HepG2 (cell line): ENCODE measurements around the gene CELSR2. TPM values are rescaled to one million over a fixed set of nuclear protein-coding genes. Genes with fewer than 3 reads are reported as not detected.

Experiments
- ATAC-seq: fragments of 200-7000 bp; cut with Tn5 transposase; 3 replicates; pipeline ENCODE4 v1.9.1; 2020; ENCODE audit warnings: mild to moderate bottlenecking, moderate library complexity
- BruUV-seq: library from RNA; stranded (reverse); fragments of 400-500 nt; replicated peaks from 2 replicates; lab custom pipeline; 2021; lab: Mats Ljungman, UMichigan
- CTCF ChIA-PET: fragments of 300-600 bp; formaldehyde crosslinking; extraction: SDS; loops from one replicate; lab custom pipeline; 2021; ENCODE audit warnings: low total read pairs, inconsistent platforms, low intra/inter-chr PET ratio; lab: Yijun Ruan, JAX
- POLR2A ChIA-PET: fragments of 350-600 bp; sonication (Branson Sonifier 250); formaldehyde crosslinking; loops from one replicate; lab custom pipeline; 2020; ENCODE audit warnings: antibody characterized with exemption, inconsistent platforms; lab: Yijun Ruan, JAX
- DNase-seq: peaks from one replicate; pipeline ENCODE4 v3.0.0-alpha.2; 2015; ENCODE audit warnings: low spot score
- FAIRE-seq: peaks from 3 replicates; lab custom pipeline; 2011; peaks lifted over from hg19 to GRCh38; lab: Jason Lieb, UNC
- H2AFZ ChIP-seq: one replicate; pipeline ENCODE4 v1.6.1; 2011; ENCODE audit warnings: low read length, inconsistent platforms
- H3K27ac ChIP-seq: fragments of 300-600 bp; 3 replicates; pipeline ENCODE4 v1.8.0; 2011; ENCODE audit warnings: mixed run types, mild to moderate bottlenecking, mixed read lengths, low read length, inconsistent platforms; ENCODE audit not compliant: insufficient read depth; ENCODE audit errors: extremely low read length
- H3K27me3 ChIP-seq, 2 experiments: fragments of 200-600 bp in 1 of 2; 2 replicates in 1 of 2; 3 replicates in 1 of 2; pipeline versions ENCODE4 v1.6.0 to v1.8.0; 2011; ENCODE audit warnings: low read length in 2 of 2, mild to moderate bottlenecking in 2 of 2, moderate library complexity in 2 of 2, inconsistent platforms in 1 of 2; ENCODE audit not compliant: insufficient read depth in 2 of 2, control insufficient read depth in 1 of 2
- H3K36me3 ChIP-seq, 2 experiments: fragments of 200-600 bp in 1 of 2; replicated peaks in 1 of 2; 2 replicates in 1 of 2; 3 replicates in 1 of 2; pipeline versions ENCODE4 v1.5.1 to v1.8.0; 2011; ENCODE audit warnings: low read length in 2 of 2, inconsistent platforms in 1 of 2; ENCODE audit not compliant: insufficient read depth in 2 of 2, control insufficient read depth in 1 of 2
- H3K4me1 ChIP-seq: 2 replicates; pipeline ENCODE4 v1.5.1; 2012; ENCODE audit warnings: low read length, inconsistent platforms; ENCODE audit not compliant: insufficient read depth
- H3K4me2 ChIP-seq: 2 replicates; pipeline ENCODE4 v1.6.0; 2011; ENCODE audit warnings: low read depth, low read length, inconsistent platforms
- H3K4me3 ChIP-seq, 3 experiments: fragments of 200-600 bp in 1 of 3; sonication (generic), shearing (Covaris generic) in 1 of 3; replicated peaks in 1 of 3; 2 replicates each; pipeline ENCODE4 v1.5.1; 2011 to 2016; ENCODE audit warnings: low read length in 3 of 3, inconsistent platforms in 2 of 3, low read depth in 2 of 3, mild to moderate bottlenecking in 2 of 3, control low read depth in 1 of 3, mixed read lengths in 1 of 3; ENCODE audit not compliant: insufficient read depth in 1 of 3
- H3K79me2 ChIP-seq: one replicate; pipeline ENCODE4 v1.6.1; 2011; ENCODE audit warnings: low read length, inconsistent platforms; ENCODE audit not compliant: insufficient read depth
- H3K9ac ChIP-seq: 2 replicates; pipeline ENCODE4 v1.6.0; 2011; ENCODE audit warnings: mild to moderate bottlenecking, low read depth, low read length, inconsistent platforms; ENCODE audit not compliant: insufficient read depth
- H3K9me3 ChIP-seq: 2 replicates; pipeline ENCODE4 v1.5.1; 2012; ENCODE audit warnings: mild to moderate bottlenecking, low read length
- H4K20me1 ChIP-seq: 2 replicates; pipeline ENCODE4 v1.6.0; 2011; ENCODE audit warnings: inconsistent platforms, mild to moderate bottlenecking, low read length, moderate library complexity; ENCODE audit not compliant: insufficient read depth
- CEBPG ChIP-seq: IDR thresholded peaks from 2 replicates; pipeline ENCODE4 v1.6.1; 2016
- DNMT3B ChIP-seq: conservative IDR thresholded peaks from 2 replicates; pipeline ENCODE4 v1.6.1; 2016; ENCODE audit warnings: missing biosample characterization, control low read depth
- ELF3 ChIP-seq: IDR thresholded peaks from 2 replicates; pipeline ENCODE4 v1.6.1; 2016; ENCODE audit warnings: missing genetic modification reagents, missing compliant biosample characterization
- EP300 ChIP-seq, 3 experiments: sonication (generic) in 1 of 3; formaldehyde crosslinking in 1 of 3; IDR thresholded peaks; 2 replicates each; pipeline versions ENCODE4 v1.5.1 to v1.6.1; 2011 to 2020; ENCODE audit warnings: low read depth in 2 of 3, low read length in 2 of 3, borderline replicate concordance in 1 of 3, improper control_type of control experiment in 1 of 3, mild to moderate bottlenecking in 1 of 3, missing genetic modification reagents in 1 of 3, moderate library complexity in 1 of 3
- HDAC6 ChIP-seq: fragments of 200-600 bp; sonication (generic); IDR thresholded peaks from 2 replicates; pipeline ENCODE4 v1.7.0; 2017; ENCODE audit warnings: mild to moderate bottlenecking, antibody characterized with exemption, low read length, low read depth
- NCOA5 ChIP-seq: sonication (generic); formaldehyde crosslinking; IDR thresholded peaks from 2 replicates; pipeline ENCODE4 v1.4.0; 2020; ENCODE audit warnings: missing genetic modification reagents
- RNF2 ChIP-seq: fragments of 450-650 bp; conservative IDR thresholded peaks from 2 replicates; pipeline ENCODE4 v1.6.1; 2016; ENCODE audit warnings: low read depth
- SIX1 ChIP-seq: sonication (generic); formaldehyde crosslinking; IDR thresholded peaks from 2 replicates; pipeline ENCODE4 v1.4.0; 2020; ENCODE audit warnings: missing genetic modification reagents, borderline replicate concordance
- SRF ChIP-seq: IDR thresholded peaks from 2 replicates; pipeline ENCODE4 v1.6.1; 2011; ENCODE audit warnings: mild to moderate bottlenecking, low read depth, low read length, moderate library complexity
- TRIM24 ChIP-seq: sonication (generic); formaldehyde crosslinking; IDR thresholded peaks from 2 replicates; pipeline ENCODE4 v1.8.0; 2022; ENCODE audit warnings: mild to moderate bottlenecking, missing genetic modification reagents
- ZFP62 ChIP-seq: sonication (generic); formaldehyde crosslinking; IDR thresholded peaks from 2 replicates; pipeline ENCODE4 v1.4.0; 2020; ENCODE audit warnings: missing genetic modification reagents
- ZFP90 ChIP-seq: sonication (generic); formaldehyde crosslinking; IDR thresholded peaks from 2 replicates; pipeline ENCODE4 v1.8.0; 2022; ENCODE audit warnings: missing genetic modification reagents, mild to moderate bottlenecking, inconsistent platforms, borderline replicate concordance
- ZNF264 ChIP-seq: sonication (generic); formaldehyde crosslinking; IDR thresholded peaks from 2 replicates; pipeline ENCODE4 v1.4.0; 2020; ENCODE audit warnings: missing genetic modification reagents
- ZNF75D ChIP-seq: sonication (generic); formaldehyde crosslinking; IDR thresholded peaks from 2 replicates; pipeline ENCODE4 v1.8.1; 2023; ENCODE audit warnings: missing genetic modification reagents, mild to moderate bottlenecking, borderline replicate concordance
- ZSCAN9 ChIP-seq: IDR thresholded peaks from 2 replicates; pipeline ENCODE4 v1.6.1; 2016; ENCODE audit warnings: borderline replicate concordance
- WGBS: methylation state at CpG from one replicate; pipeline ENCODE4 v1.1.6; 2017; ENCODE audit warnings: low lambda C conversion rate; 5-methylcytosine and 5-hydroxymethylcytosine counted together
- in situ Hi-C: cut with HindIII; loops from 2 replicates; pipeline ENCODE4 v1.10.0; 2017; ENCODE audit warnings: low pct_unique_long_range_greater_than_20kb; ENCODE audit not compliant: extremely low pct_ligation_motif_present
- intact Hi-C: fragments of 100-400 bp; cut with micrococcal nuclease; formaldehyde crosslinking; loops from one replicate; pipeline ENCODE4 v1.10.0; 2022; ENCODE audit not compliant: unreplicated experiment
- polyA plus RNA-seq, 8 experiments: library from polyadenylated mRNA; depleted of rRNA in 3 of 8; stranded (reverse) in 7 of 8; unstranded in 1 of 8; fragments of >200 nt; fragmentation: Illumina TruSeq in 4 of 8; extraction: Trizol in 4 of 8; gene quantifications; 2 replicates each; pipeline versions ENCODE4 v1.2.1 to v1.2.3, GENCODE V29; 2011 to 2016; ENCODE audit warnings: low read depth in 4 of 8, missing spikeins in 1 of 8, mixed read lengths in 1 of 8; ENCODE audit not compliant: insufficient read depth in 1 of 8
- total RNA-seq, 5 experiments: library from RNA; depleted of rRNA; stranded (reverse); fragments of >200 nt; fragmentation: Illumina TruSeq; extraction: Trizol; gene quantifications; 2 replicates each; pipeline ENCODE4 v1.2.3, GENCODE V29; 2016; ENCODE audit warnings: low read depth in 1 of 5
- TF ChIP-seq, protein P1 (sequence below): sonication (generic); formaldehyde crosslinking; IDR thresholded peaks from 2 replicates; pipeline ENCODE4 v1.8.0; 2022; ENCODE audit warnings: missing genetic modification reagents, mild to moderate bottlenecking, inconsistent platforms, borderline replicate concordance
- TF ChIP-seq, protein P2 (sequence below): sonication (generic); formaldehyde crosslinking; IDR thresholded peaks from 2 replicates; pipeline ENCODE4 v1.8.0; 2022; ENCODE audit warnings: missing genetic modification reagents, mild to moderate bottlenecking, borderline replicate concordance
- TF ChIP-seq, protein P3 (sequence below): fragments of 450-650 bp; IDR thresholded peaks from 2 replicates; pipeline ENCODE4 v1.6.1; 2016
- TF ChIP-seq, protein P4 (sequence below): sonication (generic); formaldehyde crosslinking; IDR thresholded peaks from 2 replicates; pipeline ENCODE4 v1.8.1; 2023; ENCODE audit warnings: missing genetic modification reagents, inconsistent platforms, borderline replicate concordance

CELSR2 gene
- total and polyA plus RNA-seq, 2 of the 13 experiments (the other 11 are each of a cell fraction or from before 2014, with no cell fraction given): 4.0 to 6.6 TPM

DNA sequence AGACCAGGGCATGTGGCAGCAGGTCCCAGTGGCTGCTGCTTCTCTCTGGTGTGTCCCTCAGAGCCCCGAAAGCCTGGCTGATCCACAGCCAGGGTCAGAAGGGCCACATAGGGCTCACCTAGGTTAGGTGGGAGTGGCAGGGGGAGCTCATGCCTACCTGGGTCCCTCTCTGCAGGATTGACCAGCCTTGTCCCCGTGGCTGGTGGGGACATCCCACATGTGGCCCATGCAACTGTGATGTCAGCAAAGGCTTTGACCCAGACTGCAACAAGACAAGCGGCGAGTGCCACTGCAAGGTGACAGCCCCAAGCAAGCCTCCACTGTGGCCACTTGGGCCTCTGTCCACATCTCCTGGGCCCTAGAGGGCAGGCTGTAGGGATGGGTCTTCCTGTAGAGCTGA is 15.7 kb downstream of the CELSR2 start:
- BruUV-seq: no TSS peak
- no peaks in the 10 kb centered on the region for H3K4me1 ChIP-seq
- H3K79me2 ChIP-seq: no peaks in the 10 kb centered on the region
- WGBS: 100% methylated on average over 1 of the region's 4 CpGs
- H3K36me3 ChIP-seq: peaks cover 3 to 8% of the 10 kb centered on the region in 2 experiments; a peak in 3 of 5 replicates
- H3K9me3 ChIP-seq: no peaks in the 10 kb centered on the region
- in situ Hi-C loops: loop anchor here (10.0 kb wide), 1 partner anchor 270 kb away; the partner anchor contains the start of gene GPR61
- ChIA-PET CTCF (interaction anchor here (3.0 kb wide), 1 partner anchor 134 kb away, joined by 76 read pairs; the partner anchor contains the start of gene SORT1), POLR2A (interaction anchor here (1.8 kb wide), 1 partner anchor 133 kb away, joined by 6 read pairs; the partner anchor contains the start of gene SORT1)
- H3K4me2 ChIP-seq: no peak overlapping the region
- FAIRE-seq (no peak), ATAC-seq (no peak), DNase-seq (no peak)
- no peak overlapping the region for H2AFZ ChIP-seq
- no peak overlapping the region for H3K9ac ChIP-seq
- H3K27me3 ChIP-seq: no peaks in the 10 kb centered on the region
- no peak overlapping the region for H3K27ac ChIP-seq
- H3K4me3 ChIP-seq: no peak overlapping the region
- TF ChIP-seq, protein P1, sequence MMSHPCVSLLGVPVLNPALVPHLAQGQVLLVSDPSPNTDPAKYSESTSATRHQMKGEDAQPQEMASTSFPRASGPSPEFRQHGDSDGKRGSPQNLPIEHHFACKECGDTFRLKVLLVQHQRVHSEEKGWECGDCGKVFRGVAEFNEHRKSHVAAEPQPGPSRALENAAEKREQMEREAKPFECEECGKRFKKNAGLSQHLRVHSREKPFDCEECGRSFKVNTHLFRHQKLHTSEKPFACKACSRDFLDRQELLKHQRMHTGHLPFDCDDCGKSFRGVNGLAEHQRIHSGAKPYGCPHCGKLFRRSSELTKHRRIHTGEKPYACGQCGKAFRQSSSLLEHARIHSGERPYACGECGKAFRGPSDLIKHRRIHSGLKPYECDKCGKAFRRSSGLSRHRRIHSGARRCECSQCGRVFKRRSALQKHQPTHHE (CRISPR knock-in tag): no peak
- TF ChIP-seq HDAC6 (no peak), SRF (no peak), ELF3 (no peak), ZNF75D (CRISPR knock-in tag) (no peak), EP300 (IDR thresholded peaks at IDR 0.05; ENCODE audit: low read depth in 2 of 2, low read length in 2 of 2) (no peak), EP300 (CRISPR knock-in tag; IDR thresholded peaks at IDR 0.05; ENCODE audit: borderline replicate concordance) (no peak), CEBPG (CRISPR knock-in tag) (no peak), DNMT3B (CRISPR knock-in tag) (no peak), ZSCAN9 (no peak), RNF2 (no peak), TRIM24 (CRISPR knock-in tag) (no peak), ZNF264 (no peak), SIX1 (CRISPR knock-in tag) (no peak), NCOA5 (CRISPR knock-in tag) (no peak), ZFP90 (CRISPR knock-in tag) (no peak), ZFP62 (CRISPR knock-in tag) (no peak)
- TF ChIP-seq, protein P2, sequence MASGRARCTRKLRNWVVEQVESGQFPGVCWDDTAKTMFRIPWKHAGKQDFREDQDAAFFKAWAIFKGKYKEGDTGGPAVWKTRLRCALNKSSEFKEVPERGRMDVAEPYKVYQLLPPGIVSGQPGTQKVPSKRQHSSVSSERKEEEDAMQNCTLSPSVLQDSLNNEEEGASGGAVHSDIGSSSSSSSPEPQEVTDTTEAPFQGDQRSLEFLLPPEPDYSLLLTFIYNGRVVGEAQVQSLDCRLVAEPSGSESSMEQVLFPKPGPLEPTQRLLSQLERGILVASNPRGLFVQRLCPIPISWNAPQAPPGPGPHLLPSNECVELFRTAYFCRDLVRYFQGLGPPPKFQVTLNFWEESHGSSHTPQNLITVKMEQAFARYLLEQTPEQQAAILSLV (CRISPR knock-in tag): no peak
- TF ChIP-seq, protein P3, sequence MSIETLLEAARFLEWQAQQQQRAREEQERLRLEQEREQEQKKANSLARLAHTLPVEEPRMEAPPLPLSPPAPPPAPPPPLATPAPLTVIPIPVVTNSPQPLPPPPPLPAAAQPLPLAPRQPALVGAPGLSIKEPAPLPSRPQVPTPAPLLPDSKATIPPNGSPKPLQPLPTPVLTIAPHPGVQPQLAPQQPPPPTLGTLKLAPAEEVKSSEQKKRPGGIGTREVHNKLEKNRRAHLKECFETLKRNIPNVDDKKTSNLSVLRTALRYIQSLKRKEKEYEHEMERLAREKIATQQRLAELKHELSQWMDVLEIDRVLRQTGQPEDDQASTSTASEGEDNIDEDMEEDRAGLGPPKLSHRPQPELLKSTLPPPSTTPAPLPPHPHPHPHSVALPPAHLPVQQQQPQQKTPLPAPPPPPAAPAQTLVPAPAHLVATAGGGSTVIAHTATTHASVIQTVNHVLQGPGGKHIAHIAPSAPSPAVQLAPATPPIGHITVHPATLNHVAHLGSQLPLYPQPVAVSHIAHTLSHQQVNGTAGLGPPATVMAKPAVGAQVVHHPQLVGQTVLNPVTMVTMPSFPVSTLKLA: no peak
- TF ChIP-seq, protein P4, sequence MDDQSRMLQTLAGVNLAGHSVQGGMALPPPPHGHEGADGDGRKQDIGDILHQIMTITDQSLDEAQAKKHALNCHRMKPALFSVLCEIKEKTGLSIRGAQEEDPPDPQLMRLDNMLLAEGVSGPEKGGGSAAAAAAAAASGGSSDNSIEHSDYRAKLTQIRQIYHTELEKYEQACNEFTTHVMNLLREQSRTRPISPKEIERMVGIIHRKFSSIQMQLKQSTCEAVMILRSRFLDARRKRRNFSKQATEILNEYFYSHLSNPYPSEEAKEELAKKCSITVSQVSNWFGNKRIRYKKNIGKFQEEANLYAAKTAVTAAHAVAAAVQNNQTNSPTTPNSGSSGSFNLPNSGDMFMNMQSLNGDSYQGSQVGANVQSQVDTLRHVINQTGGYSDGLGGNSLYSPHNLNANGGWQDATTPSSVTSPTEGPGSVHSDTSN (CRISPR knock-in tag): no peak
- intact Hi-C loops: no loop called here
- no peaks in the 10 kb centered on the region for H4K20me1 ChIP-seq
